Hepatocyte (in vitro differentiated cells): ENCODE results near the gene TMEM256. TPM values are rescaled to one million over a fixed set of nuclear protein-coding genes. Genes with fewer than 3 reads are reported as not detected.

Experiments used
- DNase-seq: peaks from one replicate; pipeline ENCODE4 v3.0.0-alpha.2; 2016; ENCODE audit warnings: low spot score
- H2AFZ ChIP-seq: fragments of 200-600 bp; sonication (generic); 2 replicates; pipeline ENCODE4 v1.6.0; 2016; ENCODE audit warnings: antibody characterized with exemption, mild to moderate bottlenecking
- H3K27ac ChIP-seq: fragments of 200-600 bp; sonication (generic); 2 replicates; pipeline ENCODE4 v1.5.1; 2016; ENCODE audit warnings: mild to moderate bottlenecking
- H3K27me3 ChIP-seq: fragments of 200-600 bp; sonication (generic); 2 replicates; pipeline ENCODE4 v1.6.1; 2016
- H3K36me3 ChIP-seq: fragments of 200-600 bp; sonication (generic); replicated peaks from 2 replicates; pipeline ENCODE4 v1.5.1; 2016; ENCODE audit warnings: low read depth; ENCODE audit not compliant: insufficient read depth
- H3K4me1 ChIP-seq: fragments of 200-600 bp; sonication (generic); 2 replicates; pipeline ENCODE4 v1.5.1; 2016; ENCODE audit warnings: mild to moderate bottlenecking, moderate library complexity; ENCODE audit not compliant: insufficient read depth
- H3K4me2 ChIP-seq: fragments of 200-600 bp; sonication (generic); 2 replicates; pipeline ENCODE4 v1.6.0; 2016
- H3K4me3 ChIP-seq: fragments of 200-600 bp; sonication (generic); 2 replicates; pipeline ENCODE4 v1.5.1; 2016; ENCODE audit warnings: mild to moderate bottlenecking
- H3K79me2 ChIP-seq: fragments of 200-600 bp; sonication (generic); 2 replicates; pipeline ENCODE4 v1.6.0; 2017; ENCODE audit warnings: mild to moderate bottlenecking
- H3K9me2 ChIP-seq: fragments of 200-600 bp; sonication (generic); replicated peaks from 2 replicates; pipeline ENCODE4 v1.6.0; 2017; ENCODE audit warnings: mild to moderate bottlenecking; ENCODE audit not compliant: insufficient read depth
- H3K9me3 ChIP-seq: fragments of 200-600 bp; sonication (generic); 2 replicates; pipeline ENCODE4 v1.5.1; 2016; ENCODE audit warnings: low read depth, mild to moderate bottlenecking
- H4K20me1 ChIP-seq: fragments of 200-600 bp; sonication (generic); 2 replicates; pipeline ENCODE4 v1.6.0; 2016; ENCODE audit warnings: mild to moderate bottlenecking; ENCODE audit not compliant: insufficient read depth, poor library complexity, severe bottlenecking
- EZH2 ChIP-seq: fragments of 200-600 bp; sonication (generic); IDR thresholded peaks from 2 replicates; pipeline ENCODE4 v1.6.1; 2016; ENCODE audit warnings: antibody characterized with exemption, mild to moderate bottlenecking, borderline replicate concordance
- EZH2phosphoT487 ChIP-seq: fragments of 200-600 bp; sonication (generic); IDR thresholded peaks from one replicate; pipeline ENCODE4 v1.6.1; 2018; ENCODE audit warnings: antibody characterized with exemption, mild to moderate bottlenecking, low read depth, moderate library complexity; ENCODE audit not compliant: unreplicated experiment, severe bottlenecking
- WGBS: methylation state at CpG from one replicate; pipeline ENCODE4 v1.1.6; 2016; ENCODE audit warnings: low lambda C conversion rate; ENCODE audit errors: missing lambda C conversion rate; 5-methylcytosine and 5-hydroxymethylcytosine counted together
- polyA plus RNA-seq: library from polyadenylated mRNA; unstranded; fragments of >200 nt; fragmentation: Nextera tagmentation; extraction: Ambion mirVana; gene quantifications from 2 replicates; pipeline ENCODE4 v1.2.1, GENCODE V29; 2016
- total RNA-seq: library from RNA; depleted of rRNA; stranded (reverse); fragments of >200 nt; gene quantifications from 2 replicates; pipeline ENCODE4 v1.2.3, GENCODE V29; 2014
- TF ChIP-seq, protein P1 (sequence below): fragments of 200-600 bp; sonication (generic); IDR thresholded peaks from 2 replicates; pipeline ENCODE4 v1.5.1; 2016; ENCODE audit warnings: antibody characterized with exemption, mild to moderate bottlenecking; ENCODE audit not compliant: poor library complexity

TMEM256 gene
- total and polyA plus RNA-seq, 2 experiments from 2014 or later: 105 to 118 TPM

GRCh38 chr17:7355573-7355972 lies 48.3 kb downstream of the TMEM256 start:
- H3K4me2 ChIP-seq: peak overlapping the region; percentile 94
- DNase-seq: no peak
- H3K27me3 ChIP-seq: no peaks in the 10 kb centered on the region
- 98% methylated on average over 8 of the region's 8 CpGs for WGBS
- no peaks in the 10 kb centered on the region for H3K36me3 ChIP-seq
- H3K4me3 ChIP-seq: no peak overlapping the region
- no peak for TF ChIP-seq EZH2phosphoT487
- TF ChIP-seq, protein P1, sequence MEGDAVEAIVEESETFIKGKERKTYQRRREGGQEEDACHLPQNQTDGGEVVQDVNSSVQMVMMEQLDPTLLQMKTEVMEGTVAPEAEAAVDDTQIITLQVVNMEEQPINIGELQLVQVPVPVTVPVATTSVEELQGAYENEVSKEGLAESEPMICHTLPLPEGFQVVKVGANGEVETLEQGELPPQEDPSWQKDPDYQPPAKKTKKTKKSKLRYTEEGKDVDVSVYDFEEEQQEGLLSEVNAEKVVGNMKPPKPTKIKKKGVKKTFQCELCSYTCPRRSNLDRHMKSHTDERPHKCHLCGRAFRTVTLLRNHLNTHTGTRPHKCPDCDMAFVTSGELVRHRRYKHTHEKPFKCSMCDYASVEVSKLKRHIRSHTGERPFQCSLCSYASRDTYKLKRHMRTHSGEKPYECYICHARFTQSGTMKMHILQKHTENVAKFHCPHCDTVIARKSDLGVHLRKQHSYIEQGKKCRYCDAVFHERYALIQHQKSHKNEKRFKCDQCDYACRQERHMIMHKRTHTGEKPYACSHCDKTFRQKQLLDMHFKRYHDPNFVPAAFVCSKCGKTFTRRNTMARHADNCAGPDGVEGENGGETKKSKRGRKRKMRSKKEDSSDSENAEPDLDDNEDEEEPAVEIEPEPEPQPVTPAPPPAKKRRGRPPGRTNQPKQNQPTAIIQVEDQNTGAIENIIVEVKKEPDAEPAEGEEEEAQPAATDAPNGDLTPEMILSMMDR: no peak
- no peak for TF ChIP-seq EZH2
- no peak overlapping the region for H2AFZ ChIP-seq
- H3K79me2 ChIP-seq: peaks cover 21% of the 10 kb centered on the region
- no peaks in the 10 kb centered on the region for H3K9me3 ChIP-seq
- H3K27ac ChIP-seq: no peak overlapping the region
- peaks cover 25% of the 10 kb centered on the region for H3K4me1 ChIP-seq
- H4K20me1 ChIP-seq: no peaks in the 10 kb centered on the region
- H3K9me2 ChIP-seq: no peaks in the 10 kb centered on the region

- H3K4me1 ChIP-seq: peaks cover 25% of the 10 kb centered on the region
- DNase-seq: peak; percentile 54
- no peaks in the 10 kb centered on the region for H3K27me3 ChIP-seq
- H3K4me3 ChIP-seq: no peak within 1 kb of the TSS
- TF ChIP-seq EZH2 (no peak), EZH2phosphoT487 (no peak)
- TF ChIP-seq, protein P1: no peak
- no peaks in the 10 kb centered on the region for H3K9me3 ChIP-seq
- peak within 1 kb of the TSS; percentile 49 for H3K27ac ChIP-seq
- H3K4me2 ChIP-seq: peak within 1 kb of the TSS; percentile 94
- peaks cover 21% of the 10 kb centered on the region for H3K79me2 ChIP-seq
- H4K20me1 ChIP-seq: no peaks in the 10 kb centered on the region
- H2AFZ ChIP-seq: no peak within 1 kb of the TSS
- WGBS: 67% methylated on average over 10 of the region's 10 CpGs
- no peaks in the 10 kb centered on the region for H3K36me3 ChIP-seq
- H3K9me2 ChIP-seq: no peaks in the 10 kb centered on the region
These were observed 48.8 kb downstream of the TMEM256 start, which contains the start of gene TMEM95 for GRCh38 chr17:7355053-7355452. TSS of gene TMEM95 (plus strand) at chr17:7355156. CDS start at chr17:7355205, 49 bp downstream.

DNA sequence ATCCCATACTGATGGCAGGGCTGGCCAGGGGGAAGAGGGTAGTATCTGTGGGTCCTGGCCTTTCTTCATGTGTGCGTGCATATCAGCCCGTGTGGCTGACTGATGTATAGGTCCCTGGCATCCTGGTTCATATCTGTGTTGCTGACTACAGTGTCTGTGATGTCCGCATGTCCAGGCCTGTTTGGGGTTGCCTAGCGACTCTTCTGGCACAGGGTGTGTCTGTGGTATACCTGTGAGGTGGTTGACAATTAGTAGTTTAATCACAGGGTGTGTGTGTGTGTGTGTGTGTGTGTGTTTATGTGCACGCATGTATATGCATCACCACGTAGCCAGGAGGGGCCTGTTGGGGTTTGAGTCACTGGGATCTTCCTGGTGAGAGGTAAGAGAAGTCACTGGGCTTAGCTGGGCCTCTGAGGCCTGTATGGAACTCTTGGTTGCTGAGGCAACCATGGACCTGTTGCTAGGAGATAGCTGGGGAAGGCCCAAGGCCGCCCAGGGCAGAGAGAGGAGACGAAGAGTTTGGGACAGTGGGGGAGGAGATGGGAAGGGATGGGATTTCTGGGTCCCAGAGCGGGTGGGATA lies 49.5 kb downstream of the TMEM256 start:
- Histone ChIP-seq H3K4me2 (peak overlapping the region; percentile 94), H3K36me3 (no peaks in the 10 kb centered on the region), H3K27me3 (no peaks in the 10 kb centered on the region), H4K20me1 (peaks cover 5% of the 10 kb centered on the region), H3K4me1 (peaks cover 32% of the 10 kb centered on the region), H3K9me2 (no peaks in the 10 kb centered on the region), H3K4me3 (no peak overlapping the region), H3K9me3 (no peaks in the 10 kb centered on the region), H3K79me2 (peaks cover 21% of the 10 kb centered on the region), H2AFZ (no peak overlapping the region), H3K27ac (peak overlapping the region; percentile 49)
- 84% methylated on average over 9 of the region's 9 CpGs for WGBS
- TF ChIP-seq EZH2 (no peak), EZH2phosphoT487 (no peak)
- TF ChIP-seq, protein P1: no peak
- DNase-seq: peak; percentile 75

Other genes starting within 250 kb of the TMEM256 start
Only the 30 nearest of the 39 such genes appear.
- 56.1 and 62.1 TPM in 2 replicates for gene DVL2, start 169.6 kb downstream of the TMEM256 start, total RNA-seq
- gene DVL2, start 169.6 kb downstream of the TMEM256 start, polyA plus RNA-seq: 74.6 and 74.7 TPM in 2 replicates
- 53.9 and 57.9 TPM in 2 replicates for gene PHF23, start 164.6 kb downstream of the TMEM256 start, total RNA-seq
- gene PHF23, start 164.6 kb downstream of the TMEM256 start, polyA plus RNA-seq: 77.7 and 78.6 TPM in 2 replicates
- gene GABARAP, start 161.6 kb downstream of the TMEM256 start, total RNA-seq: 309 and 327 TPM in 2 replicates
- gene GABARAP, start 161.6 kb downstream of the TMEM256 start, polyA plus RNA-seq: 992 and 1,031 TPM in 2 replicates
- 44.6 and 62.7 TPM in 2 replicates for gene CTDNEP1, start 152.4 kb downstream of the TMEM256 start, total RNA-seq
- 86.9 and 96.7 TPM in 2 replicates for gene CTDNEP1, start 152.4 kb downstream of the TMEM256 start, polyA plus RNA-seq
- gene ELP5, start 151.9 kb downstream of the TMEM256 start, total RNA-seq: 30.4 and 30.6 TPM in 2 replicates
- 38.0 and 49.6 TPM in 2 replicates for gene ELP5, start 151.9 kb downstream of the TMEM256 start, polyA plus RNA-seq
- gene CLDN7, start 141.6 kb downstream of the TMEM256 start, total RNA-seq: 169 and 197 TPM in 2 replicates
- gene CLDN7, start 141.6 kb downstream of the TMEM256 start, polyA plus RNA-seq: 290 and 341 TPM in 2 replicates
- gene SLC2A4, start 122.4 kb downstream of the TMEM256 start, total RNA-seq: 0.88 and 1.6 TPM in 2 replicates
- 0.42 and 0.89 TPM in 2 replicates for gene SLC2A4, start 122.4 kb downstream of the TMEM256 start, polyA plus RNA-seq
- gene YBX2, start 109.5 kb downstream of the TMEM256 start, total RNA-seq: 1.4 and 1.7 TPM in 2 replicates
- 1.3 and 3.0 TPM in 2 replicates for gene YBX2, start 109.5 kb downstream of the TMEM256 start, polyA plus RNA-seq
- 267 and 331 TPM in 2 replicates for gene EIF5A, start 96.5 kb downstream of the TMEM256 start, total RNA-seq
- gene EIF5A, start 96.5 kb downstream of the TMEM256 start, polyA plus RNA-seq: 693 and 747 TPM in 2 replicates
- gene GPS2, start 88.7 kb downstream of the TMEM256 start, total RNA-seq: 34.5 and 50.3 TPM in 2 replicates
- 103 and 111 TPM in 2 replicates for gene GPS2, start 88.7 kb downstream of the TMEM256 start, polyA plus RNA-seq
- gene NEURL4, start 74.8 kb downstream of the TMEM256 start, total RNA-seq: 9.2 and 9.6 TPM in 2 replicates
- gene NEURL4, start 74.8 kb downstream of the TMEM256 start, polyA plus RNA-seq: 9.5 and 13.9 TPM in 2 replicates
- gene ACAP1, start 67.6 kb downstream of the TMEM256 start, total RNA-seq: not detected in 2 replicates
- 10.2 and 14.6 TPM in 2 replicates for gene ACAP1, start 67.6 kb downstream of the TMEM256 start, polyA plus RNA-seq
- 9.2 and 12.4 TPM in 2 replicates for gene KCTD11, start 51.9 kb downstream of the TMEM256 start, total RNA-seq
- 14.1 and 19.6 TPM in 2 replicates for gene KCTD11, start 51.9 kb downstream of the TMEM256 start, polyA plus RNA-seq
- not detected in 2 replicates for gene TMEM95, start 48.9 kb downstream of the TMEM256 start, total RNA-seq
- gene TMEM95, start 48.9 kb downstream of the TMEM256 start, polyA plus RNA-seq: not detected in 2 replicates
- 8.4 and 11.4 TPM in 2 replicates for gene TNK1, start 23.0 kb downstream of the TMEM256 start, total RNA-seq
- 8.9 and 10.2 TPM in 2 replicates for gene TNK1, start 23.0 kb downstream of the TMEM256 start, polyA plus RNA-seq
- gene PLSCR3, start 9.6 kb downstream of the TMEM256 start, total RNA-seq: 11.8 and 17.6 TPM in 2 replicates
- 58.0 and 59.6 TPM in 2 replicates for gene PLSCR3, start 9.6 kb downstream of the TMEM256 start, polyA plus RNA-seq
- gene NLGN2, start 3.7 kb upstream of the TMEM256 start, total RNA-seq: 4.1 and 7.2 TPM in 2 replicates
- 4.3 and 6.6 TPM in 2 replicates for gene NLGN2, start 3.7 kb upstream of the TMEM256 start, polyA plus RNA-seq
- gene SPEM1, start 16.2 kb upstream of the TMEM256 start, total RNA-seq: not detected in 2 replicates
- 0.21 TPM in 1 of 2 replicates, not detected in the other for gene SPEM1, start 16.2 kb upstream of the TMEM256 start, polyA plus RNA-seq
- not detected in 2 replicates for gene SPEM2, start 21.5 kb upstream of the TMEM256 start, total RNA-seq
- not detected in 2 replicates for gene SPEM2, start 21.5 kb upstream of the TMEM256 start, polyA plus RNA-seq
- gene SPEM3, start 24.8 kb upstream of the TMEM256 start, total RNA-seq: not detected in 2 replicates
- gene SPEM3, start 24.8 kb upstream of the TMEM256 start, polyA plus RNA-seq: not detected in 2 replicates
- gene TMEM102, start 31.3 kb upstream of the TMEM256 start, total RNA-seq: 12.3 and 12.5 TPM in 2 replicates
- 13.7 and 13.9 TPM in 2 replicates for gene TMEM102, start 31.3 kb upstream of the TMEM256 start, polyA plus RNA-seq
- gene FGF11, start 35.4 kb upstream of the TMEM256 start, total RNA-seq: 1.4 and 2.7 TPM in 2 replicates
- gene FGF11, start 35.4 kb upstream of the TMEM256 start, polyA plus RNA-seq: 3.6 and 3.8 TPM in 2 replicates
- 10.9 and 12.4 TPM in 2 replicates for gene CHRNB1, start 41.0 kb upstream of the TMEM256 start, total RNA-seq
- gene CHRNB1, start 41.0 kb upstream of the TMEM256 start, polyA plus RNA-seq: 16.9 and 17.5 TPM in 2 replicates
- 22.7 and 27.1 TPM in 2 replicates for gene ZBTB4, start 75.5 kb upstream of the TMEM256 start, total RNA-seq
- 20.8 and 21.5 TPM in 2 replicates for gene ZBTB4, start 75.5 kb upstream of the TMEM256 start, polyA plus RNA-seq
- gene SLC35G6, start 77.3 kb upstream of the TMEM256 start, total RNA-seq: 0.24 TPM in 1 of 2 replicates, not detected in the other
- 0.30 and 0.44 TPM in 2 replicates for gene SLC35G6, start 77.3 kb upstream of the TMEM256 start, polyA plus RNA-seq
- gene POLR2A, start 80.3 kb upstream of the TMEM256 start, total RNA-seq: 50.2 and 74.5 TPM in 2 replicates
- gene POLR2A, start 80.3 kb upstream of the TMEM256 start, polyA plus RNA-seq: 96.3 and 98.1 TPM in 2 replicates
- gene TNFSF12, start 145.0 kb upstream of the TMEM256 start, total RNA-seq: 4.5 and 7.3 TPM in 2 replicates
- 8.0 and 11.3 TPM in 2 replicates for gene TNFSF12, start 145.0 kb upstream of the TMEM256 start, polyA plus RNA-seq
- 0.90 and 11.0 TPM in 2 replicates for gene TNFSF13, start 154.7 kb upstream of the TMEM256 start, total RNA-seq
- 2.4 and 5.4 TPM in 2 replicates for gene TNFSF13, start 154.7 kb upstream of the TMEM256 start, polyA plus RNA-seq
- gene SENP3, start 157.8 kb upstream of the TMEM256 start, total RNA-seq: 61.1 and 71.2 TPM in 2 replicates
- 33.7 and 35.4 TPM in 2 replicates for gene SENP3, start 157.8 kb upstream of the TMEM256 start, polyA plus RNA-seq
- 64.0 and 75.5 TPM in 2 replicates for gene CD68, start 175.5 kb upstream of the TMEM256 start, total RNA-seq
- 80.4 and 82.6 TPM in 2 replicates for gene CD68, start 175.5 kb upstream of the TMEM256 start, polyA plus RNA-seq